Body of pancreas (tissue), 4 donors: ENCODE results near the gene RASA3. TPM values are rescaled to one million over a fixed set of nuclear protein-coding genes. Genes with fewer than 3 reads are reported as not detected.
"Not testable (repeated sequence)": the region's sequence is repeated elsewhere in the genome, so short reads cannot be mapped to it uniquely, and the experiment has no call there.

ENCODE experiments used
- ATAC-seq: fragments of 150-250 bp; one replicate; pipeline ENCODE4 v1.9.1; 2016
- DNase-seq, 4 donors: peaks; one replicate each; pipeline ENCODE4 v3.0.0-alpha.2; 2019
- H3K27ac ChIP-seq, 4 donors: fragments of 200-600 bp; sonication (generic); 1 replicate in 3 of 4; 2 replicates in 1 of 4; pipeline versions ENCODE4 v1.5.1 to v1.6.1; 2016 to 2019; ENCODE audit warnings: mild to moderate bottlenecking in 1 of 4, mixed read lengths in 1 of 4, moderate library complexity in 1 of 4
- H3K27me3 ChIP-seq, 2 donors: fragments of 200-600 bp; sonication (generic); one replicate each; pipeline ENCODE4 v1.6.0; 2016; ENCODE audit warnings: mild to moderate bottlenecking in 1 of 2
- H3K36me3 ChIP-seq, 2 donors: fragments of 200-600 bp; sonication (generic); replicated peaks in 1 of 2; 2 replicates each; pipeline ENCODE4 v1.5.1; 2016; ENCODE audit warnings: low read depth in 2 of 2; ENCODE audit not compliant: insufficient read depth in 1 of 2
- H3K4me1 ChIP-seq: fragments of 200-600 bp; sonication (generic); one replicate; pipeline ENCODE4 v1.6.0; 2016
- H3K4me3 ChIP-seq, 2 donors: fragments of 200-600 bp; sonication (generic); 1 replicate in 1 of 2; 2 replicates in 1 of 2; pipeline ENCODE4 v1.5.1; 2016 to 2019
- H3K9me3 ChIP-seq, 3 donors: fragments of 200-600 bp; sonication (generic); 1 replicate in 2 of 3; 2 replicates in 1 of 3; pipeline ENCODE4 v1.5.1; 2016
- CTCF ChIP-seq, 7 experiments: fragments of 450-650 bp in 4 of 7; fragments of 200-600 bp in 3 of 7; sonication (generic) in 3 of 7; IDR thresholded peaks; one replicate each; pipeline ENCODE4 v1.5.1; 2016 to 2019; ENCODE audit warnings: antibody characterized with exemption in 7 of 7
- POLR2A ChIP-seq, 3 donors: fragments of 450-650 bp; IDR thresholded peaks; one replicate each; pipeline ENCODE4 v1.6.1; 2016; ENCODE audit warnings: antibody characterized with exemption in 3 of 3, mild to moderate bottlenecking in 2 of 3
- WGBS, 2 donors: methylation state at CpG; one replicate each; pipeline ENCODE4 v1.1.5; 2017; 5-methylcytosine and 5-hydroxymethylcytosine counted together
- intact Hi-C: fragments of 100-400 bp; cut with DNase I; formaldehyde crosslinking; loops from one replicate; pipeline ENCODE4 v1.15.1; 2023
- total RNA-seq, 2 donors: library from RNA; depleted of rRNA; stranded (reverse); fragments of >200 nt; gene quantifications; one replicate each; pipeline ENCODE4 v1.1.0, GENCODE V29; 2016

Gene RASA3
- total RNA-seq: 10 to 100 TPM; 10.2 to 19.2 TPM

- Histone ChIP-seq H3K27me3 (no peaks in the 10 kb centered on the region), H3K27ac (peak within 1 kb of the TSS; percentile 11 to 68 (median 60)), H3K36me3 (no peaks in the 10 kb centered on the region), H3K4me3 (peak within 1 kb of the TSS; percentile 33 to 49), H3K4me1 (peaks cover 27% of the 10 kb centered on the region), H3K9me3 (no peaks in the 10 kb centered on the region)
- ATAC-seq: peak; percentile 87
- DNase-seq: peak; percentile 69 to 85 (median 78)
- peak in 1 of 7 experiments; percentile 3 for TF ChIP-seq CTCF (IDR thresholded peaks at IDR 0.05)
- peak; percentile 44 to 58 (median 48) for TF ChIP-seq POLR2A (IDR thresholded peaks at IDR 0.05)
- WGBS, 2 donors: 0 to 1% methylated on average over 3 to 71 of the region's 81 CpGs
- intact Hi-C loops: no loop called here
These were observed at the start of gene RASA3 for GRCh38 chr13:114132419-114133121. Gene RASA3 (minus strand): TSS chr13:114132623. CDS start chr13:114132489, 134 bp downstream.

- Histone ChIP-seq H3K36me3 (no peaks in the 10 kb centered on the region), H3K9me3 (no peaks in the 10 kb centered on the region), H3K4me3 (no peak within 1 kb of the TSS), H3K27ac (no peak within 1 kb of the TSS), H3K27me3 (no peaks in the 10 kb centered on the region), H3K4me1 (no peaks in the 10 kb centered on the region)
- intact Hi-C loops: no loop called here
- no peak for DNase-seq
- ATAC-seq: no peak
- TF ChIP-seq POLR2A (IDR thresholded peaks at IDR 0.05) (no peak), CTCF (IDR thresholded peaks at IDR 0.05) (no peak)
- whole genome bisulfite sequencing, 2 donors: 76 to 77% methylated on average over 13 of the region's 13 CpGs
These were observed 46.8 kb upstream of the RASA3 start, which contains the start of gene CFAP97D2 for GRCh38 chr13:114179087-114179658. Gene CFAP97D2 (plus strand): TSS chr13:114179257. CDS start chr13:114179331, 74 bp downstream.

GRCh38 chr13:114177245-114178010, 45.0 kb upstream of the RASA3 start:
- no peak overlapping the region for H3K4me3 ChIP-seq
- H3K27me3 ChIP-seq: no peaks in the 10 kb centered on the region
- no peak for TF ChIP-seq POLR2A (IDR thresholded peaks at IDR 0.05)
- no peak for TF ChIP-seq CTCF (IDR thresholded peaks at IDR 0.05)
- WGBS, 2 donors: 69 to 74% methylated on average over 12 of the region's 12 CpGs
- intact Hi-C loops: no loop called here
- H3K27ac ChIP-seq: no peak overlapping the region
- DNase-seq: no peak
- no peaks in the 10 kb centered on the region for H3K4me1 ChIP-seq
- H3K36me3 ChIP-seq: no peaks in the 10 kb centered on the region
- no peaks in the 10 kb centered on the region for H3K9me3 ChIP-seq
- ATAC-seq: no peak

- ATAC-seq, H3K36me3 ChIP-seq, intact Hi-C loops, H3K27me3 ChIP-seq, H3K4me3 ChIP-seq, DNase-seq, H3K27ac ChIP-seq, H3K4me1 ChIP-seq, H3K9me3 ChIP-seq: not testable (repeated sequence)
- WGBS, 2 donors: 87 to 90% methylated on average over 11 to 14 of the region's 14 CpGs
These were observed 44.0 kb upstream of the RASA3 start for GRCh38 chr13:114176359-114176902.

GRCh38 chr13:114174529-114174961, 42.1 kb upstream of the RASA3 start:
- DNase-seq (no peak), ATAC-seq (no peak)
- intact Hi-C loops: no loop called here
- Histone ChIP-seq H3K36me3 (no peaks in the 10 kb centered on the region), H3K9me3 (no peaks in the 10 kb centered on the region), H3K4me1 (no peaks in the 10 kb centered on the region), H3K27me3 (no peaks in the 10 kb centered on the region), H3K4me3 (no peak overlapping the region), H3K27ac (no peak overlapping the region)
- TF ChIP-seq POLR2A (IDR thresholded peaks at IDR 0.05): no peak
- no peak for TF ChIP-seq CTCF (IDR thresholded peaks at IDR 0.05)
- WGBS, 2 donors: 25 to 45% methylated on average over 3 of the region's 3 CpGs
